Activated CD8-positive, alpha-beta memory T cell treated with anti-CD3 and anti-CD28 coated beads, Interleukin-2, amount 10 ng/mL, durations not matched to agents 7 days and 5 days (primary cell): Measurements from ENCODE around the gene ETV3L. TPM values are rescaled to one million over a fixed set of nuclear protein-coding genes. Genes with fewer than 3 reads are reported as not detected.

ENCODE experiments used
- ATAC-seq: fragments of 150-1000 bp; cut with Tn5 transposase; one replicate; pipeline ENCODE4 v1.10.0; 2021; ENCODE audit warnings: moderate library complexity
- CTCF ChIA-PET: fragments of 350-600 bp; sonication (Branson Sonifier 250); formaldehyde crosslinking; loops from one replicate; lab custom pipeline; 2021; ENCODE audit warnings: antibody characterized with exemption; lab: Charles Lee
- DNase-seq: peaks from one replicate; pipeline ENCODE4 v3.0.0-alpha.2; 2020
- H3K27ac Mint-ChIP-seq: one replicate; pipeline ENCODE4 v1.8.0; 2021; ENCODE audit warnings: mild to moderate bottlenecking, mixed read lengths
- H3K27me3 Mint-ChIP-seq: one replicate; pipeline ENCODE4 v1.8.0; 2021; ENCODE audit warnings: mixed read lengths
- H3K36me3 Mint-ChIP-seq: one replicate; pipeline ENCODE4 v1.8.0; 2021; ENCODE audit warnings: mild to moderate bottlenecking, mixed read lengths
- H3K4me1 Mint-ChIP-seq: one replicate; pipeline ENCODE4 v1.8.0; 2021; ENCODE audit warnings: mixed read lengths
- H3K4me3 Mint-ChIP-seq: one replicate; pipeline ENCODE4 v1.8.0; 2021; ENCODE audit warnings: mild to moderate bottlenecking, moderate library complexity, mixed read lengths
- H3K9me3 Mint-ChIP-seq: one replicate; pipeline ENCODE4 v1.8.0; 2022; ENCODE audit warnings: low read depth, mixed read lengths
- total RNA-seq, 2 experiments: library from RNA; stranded (reverse); gene quantifications; one replicate each; pipeline ENCODE4 v1.2.3, GENCODE V29; 2021

ETV3L gene
- total RNA-seq, 2 experiments from 2014 or later, result not detected

- H3K36me3 Mint-ChIP-seq, result peaks cover 34% of the 10 kb centered on the region
- H3K4me1 Mint-ChIP-seq, result peaks cover 64% of the 10 kb centered on the region
- H3K27ac Mint-ChIP-seq, result peak within 1 kb of the TSS; percentile 86
- ATAC-seq (peak; percentile 92), DNase-seq (peak; percentile 95)
- H3K9me3 Mint-ChIP-seq, result no peaks in the 10 kb centered on the region
- CTCF ChIA-PET, result interaction anchor here (1.4 to 13.1 kb wide), 3 partner anchors 19 to 49 kb away, joined by 4 to 118 read pairs (median 81); no protein-coding TSS in a partner anchor
- H3K4me3 Mint-ChIP-seq, result peak within 1 kb of the TSS; percentile 97
- H3K27me3 Mint-ChIP-seq, result no peaks in the 10 kb centered on the region
Measured at GRCh38 chr1:157138220-157139051, 38.8 kb upstream of the ETV3L start, which contains the start of gene ETV3. Gene ETV3, minus strand, starts transcription at chr1:157138395. Its CDS starts 2,043 bp downstream, at chr1:157136352.

- H3K9me3 Mint-ChIP-seq, result no peaks in the 10 kb centered on the region
- peaks cover 70% of the 10 kb centered on the region for H3K4me1 Mint-ChIP-seq
- peak overlapping the region; percentile 86 for H3K27ac Mint-ChIP-seq
- no peaks in the 10 kb centered on the region for H3K27me3 Mint-ChIP-seq
- H3K36me3 Mint-ChIP-seq, result peaks cover 42% of the 10 kb centered on the region
- no peak for DNase-seq
- no peak for ATAC-seq
- CTCF ChIA-PET, result interaction anchor here (8.9 to 13.1 kb wide), 2 partner anchors 20 to 48 kb away, joined by 81 to 118 read pairs; no protein-coding TSS in a partner anchor
- H3K4me3 Mint-ChIP-seq, result peak overlapping the region; percentile 97
Measured at GRCh38 chr1:157137408-157138219, 38.0 kb upstream of the ETV3L start.

- Mint-ChIP-seq H3K27ac (peak overlapping the region; percentile 86), H3K4me3 (peak overlapping the region; percentile 97), H3K27me3 (no peaks in the 10 kb centered on the region), H3K36me3 (peaks cover 48% of the 10 kb centered on the region), H3K4me1 (peaks cover 71% of the 10 kb centered on the region), H3K9me3 (no peaks in the 10 kb centered on the region)
- CTCF ChIA-PET, result interaction anchor here (8.9 to 13.1 kb wide), 2 partner anchors 21 to 47 kb away, joined by 81 to 118 read pairs; no protein-coding TSS in a partner anchor
- ATAC-seq (no peak), DNase-seq (no peak)
Measured at GRCh38 chr1:157137046-157137407, 37.4 kb upstream of the ETV3L start.

- ATAC-seq (no peak), DNase-seq (no peak)
- CTCF ChIA-PET, result interaction anchor here (1.2 to 13.1 kb wide), 4 partner anchors 15 to 297 kb away, joined by 3 to 118 read pairs (median 42); no protein-coding TSS in a partner anchor
- H3K4me1 Mint-ChIP-seq, result peaks cover 79% of the 10 kb centered on the region
- H3K27ac Mint-ChIP-seq, result peak overlapping the region; percentile 69
- no peaks in the 10 kb centered on the region for H3K27me3 Mint-ChIP-seq
- peak overlapping the region; percentile 97 for H3K4me3 Mint-ChIP-seq
- peaks cover 57% of the 10 kb centered on the region for H3K36me3 Mint-ChIP-seq
- no peaks in the 10 kb centered on the region for H3K9me3 Mint-ChIP-seq
Measured at GRCh38 chr1:157136133-157136532, 36.5 kb upstream of the ETV3L start.

- CTCF ChIA-PET, result interaction anchor here (1.1 to 13.1 kb wide), 5 partner anchors 12 to 297 kb away, joined by 3 to 118 read pairs (median 3); no protein-coding TSS in a partner anchor
- Mint-ChIP-seq H3K27ac (peak overlapping the region; percentile 27), H3K4me1 (peaks cover 78% of the 10 kb centered on the region), H3K4me3 (peak overlapping the region; percentile 97), H3K27me3 (no peaks in the 10 kb centered on the region), H3K36me3 (peaks cover 58% of the 10 kb centered on the region), H3K9me3 (no peaks in the 10 kb centered on the region)
- no peak for DNase-seq
- no peak for ATAC-seq
Measured at GRCh38 chr1:157135646-157136045, 36.0 kb upstream of the ETV3L start.

GRCh38 chr1:157135070-157135469 lies 35.5 kb upstream of the ETV3L start:
- peaks cover 62% of the 10 kb centered on the region for H3K36me3 Mint-ChIP-seq

GRCh38 chr1:157134442-157134841 lies 34.8 kb upstream of the ETV3L start:
- H3K9me3 Mint-ChIP-seq, result no peaks in the 10 kb centered on the region
- peak overlapping the region; percentile 56 for H3K27ac Mint-ChIP-seq
- no peak for DNase-seq
- H3K27me3 Mint-ChIP-seq, result no peaks in the 10 kb centered on the region
- H3K36me3 Mint-ChIP-seq, result peaks cover 64% of the 10 kb centered on the region
- CTCF ChIA-PET, result interaction anchor here (1.0 to 13.1 kb wide), 3 partner anchors 18 to 45 kb away, joined by 3 to 118 read pairs (median 81); no protein-coding TSS in a partner anchor
- peaks cover 68% of the 10 kb centered on the region for H3K4me1 Mint-ChIP-seq
- no peak for ATAC-seq
- H3K4me3 Mint-ChIP-seq, result peak overlapping the region; percentile 14

More at GRCh38 chr1:157135070-157135469, 35.5 kb upstream of the ETV3L start:
- Mint-ChIP-seq H3K9me3 (no peaks in the 10 kb centered on the region), H3K4me1 (peaks cover 74% of the 10 kb centered on the region), H3K27me3 (no peaks in the 10 kb centered on the region), H3K4me3 (no peak overlapping the region), H3K27ac (peak overlapping the region; percentile 27)
- CTCF ChIA-PET, result interaction anchor here (1.1 to 13.1 kb wide), 5 partner anchors 12 to 296 kb away, joined by 3 to 118 read pairs (median 3); no protein-coding TSS in a partner anchor
- ATAC-seq (no peak), DNase-seq (no peak)

GRCh38 chr1:157133426-157133825 lies 33.8 kb upstream of the ETV3L start:
- no peaks in the 10 kb centered on the region for H3K27me3 Mint-ChIP-seq
- peaks cover 61% of the 10 kb centered on the region for H3K4me1 Mint-ChIP-seq
- H3K4me3 Mint-ChIP-seq, result peak overlapping the region; percentile 56
- CTCF ChIA-PET, result interaction anchor here (1.0 to 13.1 kb wide), 3 partner anchors 19 to 44 kb away, joined by 3 to 118 read pairs (median 81); no protein-coding TSS in a partner anchor
- peak overlapping the region; percentile 56 for H3K27ac Mint-ChIP-seq
- no peak for ATAC-seq
- peaks cover 66% of the 10 kb centered on the region for H3K36me3 Mint-ChIP-seq
- DNase-seq, result no peak
- H3K9me3 Mint-ChIP-seq, result no peaks in the 10 kb centered on the region

- CTCF ChIA-PET, result interaction anchor here (1.2 to 13.1 kb wide), 3 partner anchors 18 to 43 kb away, joined by 4 to 118 read pairs (median 81); no protein-coding TSS in a partner anchor
- H3K4me1 Mint-ChIP-seq, result peaks cover 61% of the 10 kb centered on the region
- H3K27ac Mint-ChIP-seq, result no peak overlapping the region
- no peak for DNase-seq
- H3K9me3 Mint-ChIP-seq, result no peaks in the 10 kb centered on the region
- H3K27me3 Mint-ChIP-seq, result no peaks in the 10 kb centered on the region
- no peak overlapping the region for H3K4me3 Mint-ChIP-seq
- ATAC-seq, result no peak
- peaks cover 67% of the 10 kb centered on the region for H3K36me3 Mint-ChIP-seq
Measured at GRCh38 chr1:157132616-157133167, 33.1 kb upstream of the ETV3L start.

- Mint-ChIP-seq H3K36me3 (peaks cover 64% of the 10 kb centered on the region), H3K27ac (peak overlapping the region; percentile 20), H3K27me3 (no peaks in the 10 kb centered on the region), H3K4me1 (peaks cover 58% of the 10 kb centered on the region), H3K4me3 (no peak overlapping the region), H3K9me3 (no peaks in the 10 kb centered on the region)
- CTCF ChIA-PET, result interaction anchor here (1.2 to 13.1 kb wide), 3 partner anchors 19 to 42 kb away, joined by 4 to 118 read pairs (median 81); no protein-coding TSS in a partner anchor
- no peak for ATAC-seq
- no peak for DNase-seq
Measured at GRCh38 chr1:157132111-157132510, 32.5 kb upstream of the ETV3L start.

GRCh38 chr1:157131281-157131680 lies 31.7 kb upstream of the ETV3L start:
- Mint-ChIP-seq H3K9me3 (no peaks in the 10 kb centered on the region), H3K27ac (no peak overlapping the region), H3K4me3 (no peak overlapping the region), H3K36me3 (peaks cover 63% of the 10 kb centered on the region), H3K4me1 (peaks cover 50% of the 10 kb centered on the region), H3K27me3 (no peaks in the 10 kb centered on the region)
- ATAC-seq (no peak), DNase-seq (no peak)
- CTCF ChIA-PET, result interaction anchor here (1.0 to 13.1 kb wide), 3 partner anchors 26 to 57 kb away, joined by 3 to 118 read pairs (median 81); no protein-coding TSS in a partner anchor

- CTCF ChIA-PET, result interaction anchor here (0.9 kb wide), 1 partner anchor 35 kb away, joined by 3 read pairs; no protein-coding TSS in a partner anchor
- no peak overlapping the region for H3K4me3 Mint-ChIP-seq
- DNase-seq (no peak), ATAC-seq (no peak)
- H3K27me3 Mint-ChIP-seq, result no peaks in the 10 kb centered on the region
- H3K4me1 Mint-ChIP-seq, result peaks cover 2% of the 10 kb centered on the region
- H3K36me3 Mint-ChIP-seq, result peaks cover 37% of the 10 kb centered on the region
- no peaks in the 10 kb centered on the region for H3K9me3 Mint-ChIP-seq
- H3K27ac Mint-ChIP-seq, result no peak overlapping the region
Measured at GRCh38 chr1:157124855-157125254, 25.2 kb upstream of the ETV3L start.
